ENCODE measurements around the gene PAPPA. TPM values are rescaled to one million over a fixed set of nuclear protein-coding genes. Genes with fewer than 3 reads are reported as not detected.

Gene PAPPA
- polyA plus RNA-seq, 1 of the 3 experiments (the other 2 are of a cell fraction), result 44.5 TPM

- Histone ChIP-seq H3K36me3 (replicated peaks in 1 of 2; ENCODE audit: control insufficient read depth in 1 of 2, insufficient read depth in 2 of 2, low read length in 1 of 2) (no peaks in the 10 kb centered on the region), H3K9me2 (no peaks in the 10 kb centered on the region), H4K20me1 (ENCODE audit: insufficient read depth) (no peaks in the 10 kb centered on the region), H2AFZ (ENCODE audit: low read depth) (0 out of 2 replicates have a peak overlapping the region, but pooled peaks have one; percentile 32), H3K27me3 (ENCODE audit: insufficient read depth) (no peaks in the 10 kb centered on the region), H3K9me3 (no peaks in the 10 kb centered on the region), H3K27ac (ENCODE audit: low read depth in 2 of 2, low read length in 1 of 2) (peak overlapping the region in 1 of 2 experiments; percentile 64; a peak in 2 of 4 replicates), H3K4me1 (ENCODE audit: control insufficient read depth in 1 of 2, insufficient read depth in 2 of 2, low read depth in 1 of 2, low read length in 1 of 2) (peaks cover 0 to 30% of the 10 kb centered on the region in 2 experiments; a peak in 1 of 4 replicates), H3K79me2 (ENCODE audit: insufficient read depth) (no peaks in the 10 kb centered on the region), H3K4me3 (ENCODE audit: low read depth in 2 of 2, low read length in 1 of 2) (0 out of 4 replicates have a peak overlapping the region, but pooled peaks of 1 of the 2 experiments have one; percentile 6), H3F3A (replicated peaks; ENCODE audit: insufficient read depth) (peaks cover 12% of the 10 kb centered on the region), H3K4me2 (peak overlapping the region; percentile 53), H3K9ac (peak overlapping the region; percentile 28; the same call in 1 of the 2 replicates)
- DNase-seq, result no peak
- TF ChIP-seq TCF12 (IDR thresholded peaks at IDR 0.05), result peak; percentile 59
- no peak for TF ChIP-seq EP300 (IDR thresholded peaks at IDR 0.05; ENCODE audit: borderline replicate concordance in 1 of 2, low read depth in 1 of 2, low read length in 1 of 2)
- TF ChIP-seq FOSL2 (IDR thresholded peaks at IDR 0.05; ENCODE audit: borderline replicate concordance, low read depth), result peak; percentile 51; the same call in 1 of the 2 replicates
- TF ChIP-seq MAX (IDR thresholded peaks at IDR 0.05; ENCODE audit: low read depth), result peak; percentile 53
- peak; percentile 53 for TF ChIP-seq JUND (IDR thresholded peaks at IDR 0.05)
- TF ChIP-seq, protein P1, sequence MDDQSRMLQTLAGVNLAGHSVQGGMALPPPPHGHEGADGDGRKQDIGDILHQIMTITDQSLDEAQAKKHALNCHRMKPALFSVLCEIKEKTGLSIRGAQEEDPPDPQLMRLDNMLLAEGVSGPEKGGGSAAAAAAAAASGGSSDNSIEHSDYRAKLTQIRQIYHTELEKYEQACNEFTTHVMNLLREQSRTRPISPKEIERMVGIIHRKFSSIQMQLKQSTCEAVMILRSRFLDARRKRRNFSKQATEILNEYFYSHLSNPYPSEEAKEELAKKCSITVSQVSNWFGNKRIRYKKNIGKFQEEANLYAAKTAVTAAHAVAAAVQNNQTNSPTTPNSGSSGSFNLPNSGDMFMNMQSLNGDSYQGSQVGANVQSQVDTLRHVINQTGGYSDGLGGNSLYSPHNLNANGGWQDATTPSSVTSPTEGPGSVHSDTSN (IDR thresholded peaks at IDR 0.05), result no peak
- 24% methylated on average over 5 of the region's 5 CpGs for WGBS (ENCODE audit: low lambda C conversion rate)
- POLR2A ChIA-PET, result no interaction called here
- CTCF ChIA-PET, result no interaction called here
Measured at GRCh38 chr9:116144038-116144437, 9.6 kb upstream of the PAPPA start.

DNA sequence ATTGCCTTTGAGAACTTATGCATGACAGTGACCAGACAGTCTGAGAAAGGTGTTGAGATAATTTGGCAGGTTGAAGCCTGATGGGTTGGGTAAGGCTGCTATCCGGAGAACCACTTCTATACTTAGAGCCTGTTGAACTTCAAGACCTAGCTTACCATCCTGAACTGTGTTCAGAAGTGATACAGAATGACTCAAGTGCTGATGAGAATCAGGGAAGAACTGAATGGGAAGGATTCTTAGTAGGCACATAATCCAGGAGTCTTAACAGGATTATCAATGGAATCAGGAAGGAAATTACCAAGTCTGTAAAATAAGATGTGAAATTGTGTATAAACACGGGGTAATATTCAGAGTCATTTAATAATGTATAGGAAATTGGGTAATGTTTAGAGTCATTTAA lies 9.0 kb upstream of the PAPPA start:
- Histone ChIP-seq H3K4me1 (ENCODE audit: control insufficient read depth in 1 of 2, insufficient read depth in 2 of 2, low read depth in 1 of 2, low read length in 1 of 2) (peaks cover 0 to 35% of the 10 kb centered on the region in 2 experiments; a peak in 1 of 4 replicates), H3F3A (replicated peaks; ENCODE audit: insufficient read depth) (peaks cover 17% of the 10 kb centered on the region), H3K9ac (peak overlapping the region; percentile 28; the same call in 1 of the 2 replicates), H3K27me3 (ENCODE audit: insufficient read depth) (no peaks in the 10 kb centered on the region), H3K79me2 (ENCODE audit: insufficient read depth) (no peaks in the 10 kb centered on the region), H3K9me3 (no peaks in the 10 kb centered on the region), H3K4me2 (0 out of 2 replicates have a peak overlapping the region, but pooled peaks have one; percentile 53), H4K20me1 (ENCODE audit: insufficient read depth) (no peaks in the 10 kb centered on the region), H2AFZ (ENCODE audit: low read depth) (no peak overlapping the region), H3K36me3 (replicated peaks in 1 of 2; ENCODE audit: control insufficient read depth in 1 of 2, insufficient read depth in 2 of 2, low read length in 1 of 2) (no peaks in the 10 kb centered on the region), H3K4me3 (ENCODE audit: low read depth in 2 of 2, low read length in 1 of 2) (0 out of 4 replicates have a peak overlapping the region, but pooled peaks of 1 of the 2 experiments have one; percentile 6), H3K9me2 (no peaks in the 10 kb centered on the region), H3K27ac (ENCODE audit: low read depth in 2 of 2, low read length in 1 of 2) (peak overlapping the region in 1 of 2 experiments; percentile 64; a peak in 2 of 4 replicates)
- 84% methylated on average over 2 of the region's 2 CpGs for WGBS (ENCODE audit: low lambda C conversion rate)
- ChIA-PET POLR2A (no interaction called here), CTCF (no interaction called here)
- DNase-seq, result no peak
- TF ChIP-seq JUND (IDR thresholded peaks at IDR 0.05) (no peak), EZH2phosphoT487 (IDR thresholded peaks at IDR 0.05; ENCODE audit: borderline replicate concordance, low read depth) (no peak), FOXJ3 (CRISPR knock-in tag; IDR thresholded peaks at IDR 0.05) (no peak), RAD21 (IDR thresholded peaks at IDR 0.05; ENCODE audit: low read length) (no peak), YY1 (IDR thresholded peaks at IDR 0.05; ENCODE audit: low read depth) (no peak), USF1 (IDR thresholded peaks at IDR 0.05; ENCODE audit: borderline replicate concordance, low read depth) (no peak), GABPA (IDR thresholded peaks at IDR 0.05; ENCODE audit: low read depth) (no peak), EP300 (IDR thresholded peaks at IDR 0.05; ENCODE audit: borderline replicate concordance in 1 of 2, low read depth in 1 of 2, low read length in 1 of 2) (no peak), NRF1 (IDR thresholded peaks at IDR 0.05; ENCODE audit: low read depth, low read length) (no peak), GATA2 (CRISPR knock-in tag; IDR thresholded peaks at IDR 0.05) (no peak), FOSL2 (IDR thresholded peaks at IDR 0.05; ENCODE audit: borderline replicate concordance, low read depth) (no peak)
- TF ChIP-seq, protein P2, sequence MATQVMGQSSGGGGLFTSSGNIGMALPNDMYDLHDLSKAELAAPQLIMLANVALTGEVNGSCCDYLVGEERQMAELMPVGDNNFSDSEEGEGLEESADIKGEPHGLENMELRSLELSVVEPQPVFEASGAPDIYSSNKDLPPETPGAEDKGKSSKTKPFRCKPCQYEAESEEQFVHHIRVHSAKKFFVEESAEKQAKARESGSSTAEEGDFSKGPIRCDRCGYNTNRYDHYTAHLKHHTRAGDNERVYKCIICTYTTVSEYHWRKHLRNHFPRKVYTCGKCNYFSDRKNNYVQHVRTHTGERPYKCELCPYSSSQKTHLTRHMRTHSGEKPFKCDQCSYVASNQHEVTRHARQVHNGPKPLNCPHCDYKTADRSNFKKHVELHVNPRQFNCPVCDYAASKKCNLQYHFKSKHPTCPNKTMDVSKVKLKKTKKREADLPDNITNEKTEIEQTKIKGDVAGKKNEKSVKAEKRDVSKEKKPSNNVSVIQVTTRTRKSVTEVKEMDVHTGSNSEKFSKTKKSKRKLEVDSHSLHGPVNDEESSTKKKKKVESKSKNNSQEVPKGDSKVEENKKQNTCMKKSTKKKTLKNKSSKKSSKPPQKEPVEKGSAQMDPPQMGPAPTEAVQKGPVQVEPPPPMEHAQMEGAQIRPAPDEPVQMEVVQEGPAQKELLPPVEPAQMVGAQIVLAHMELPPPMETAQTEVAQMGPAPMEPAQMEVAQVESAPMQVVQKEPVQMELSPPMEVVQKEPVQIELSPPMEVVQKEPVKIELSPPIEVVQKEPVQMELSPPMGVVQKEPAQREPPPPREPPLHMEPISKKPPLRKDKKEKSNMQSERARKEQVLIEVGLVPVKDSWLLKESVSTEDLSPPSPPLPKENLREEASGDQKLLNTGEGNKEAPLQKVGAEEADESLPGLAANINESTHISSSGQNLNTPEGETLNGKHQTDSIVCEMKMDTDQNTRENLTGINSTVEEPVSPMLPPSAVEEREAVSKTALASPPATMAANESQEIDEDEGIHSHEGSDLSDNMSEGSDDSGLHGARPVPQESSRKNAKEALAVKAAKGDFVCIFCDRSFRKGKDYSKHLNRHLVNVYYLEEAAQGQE (IDR thresholded peaks at IDR 0.05; ENCODE audit: low read depth, low read length), result no peak
- TF ChIP-seq, protein P3, sequence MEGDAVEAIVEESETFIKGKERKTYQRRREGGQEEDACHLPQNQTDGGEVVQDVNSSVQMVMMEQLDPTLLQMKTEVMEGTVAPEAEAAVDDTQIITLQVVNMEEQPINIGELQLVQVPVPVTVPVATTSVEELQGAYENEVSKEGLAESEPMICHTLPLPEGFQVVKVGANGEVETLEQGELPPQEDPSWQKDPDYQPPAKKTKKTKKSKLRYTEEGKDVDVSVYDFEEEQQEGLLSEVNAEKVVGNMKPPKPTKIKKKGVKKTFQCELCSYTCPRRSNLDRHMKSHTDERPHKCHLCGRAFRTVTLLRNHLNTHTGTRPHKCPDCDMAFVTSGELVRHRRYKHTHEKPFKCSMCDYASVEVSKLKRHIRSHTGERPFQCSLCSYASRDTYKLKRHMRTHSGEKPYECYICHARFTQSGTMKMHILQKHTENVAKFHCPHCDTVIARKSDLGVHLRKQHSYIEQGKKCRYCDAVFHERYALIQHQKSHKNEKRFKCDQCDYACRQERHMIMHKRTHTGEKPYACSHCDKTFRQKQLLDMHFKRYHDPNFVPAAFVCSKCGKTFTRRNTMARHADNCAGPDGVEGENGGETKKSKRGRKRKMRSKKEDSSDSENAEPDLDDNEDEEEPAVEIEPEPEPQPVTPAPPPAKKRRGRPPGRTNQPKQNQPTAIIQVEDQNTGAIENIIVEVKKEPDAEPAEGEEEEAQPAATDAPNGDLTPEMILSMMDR (IDR thresholded peaks at IDR 0.05), result no peak
